Fibroblast of lung (primary cell): ENCODE results near the gene KLHL13. TPM values are rescaled to one million over a fixed set of nuclear protein-coding genes. Genes with fewer than 3 reads are reported as not detected.
"Not testable (repeated sequence)": the region's sequence is repeated elsewhere in the genome, so short reads cannot be mapped to it uniquely, and the experiment has no call there.

ENCODE experiments used
- DNase-seq, 2 donors: peaks; one replicate each; pipeline versions ENCODE4 v3.0.0 to v3.0.0-alpha.2; 2010; ENCODE audit warnings: low read depth in 2 of 2
- H2AFZ ChIP-seq: 2 replicates; pipeline ENCODE4 v1.5.1; 2012; ENCODE audit warnings: low read length, control low read depth, inconsistent platforms
- H3K27ac ChIP-seq: 2 replicates; pipeline ENCODE4 v1.5.1; 2011; ENCODE audit warnings: low read length, control low read depth; ENCODE audit not compliant: insufficient read depth
- H3K27me3 ChIP-seq: 2 replicates; pipeline ENCODE4 v1.5.1; 2011; ENCODE audit warnings: mild to moderate bottlenecking, low read length; ENCODE audit not compliant: control insufficient read depth, insufficient read depth
- H3K36me3 ChIP-seq: 2 replicates; pipeline ENCODE4 v1.5.1; 2011; ENCODE audit warnings: low read length; ENCODE audit not compliant: control insufficient read depth, insufficient read depth
- H3K4me1 ChIP-seq: 2 replicates; pipeline ENCODE4 v1.5.1; 2011; ENCODE audit warnings: low read length; ENCODE audit not compliant: control insufficient read depth, insufficient read depth; ENCODE audit errors: extremely low read depth
- H3K4me2 ChIP-seq: 2 replicates; pipeline ENCODE4 v1.5.1; 2011; ENCODE audit warnings: low read length, control low read depth; ENCODE audit not compliant: insufficient read depth; ENCODE audit errors: extremely low read depth
- H3K4me3 ChIP-seq, 4 experiments: fragments of 200-600 bp in 1 of 4; sonication (generic) in 1 of 4; replicated peaks in 1 of 4; 2 replicates each; pipeline ENCODE4 v1.5.1; 2011 to 2016; ENCODE audit warnings: low read length in 4 of 4, low read depth in 3 of 4, mild to moderate bottlenecking in 3 of 4, control low read depth in 2 of 4, inconsistent platforms in 1 of 4, mixed read lengths in 1 of 4; ENCODE audit not compliant: insufficient read depth in 1 of 4; ENCODE audit errors: control extremely low read depth in 1 of 4
- H3K79me2 ChIP-seq: 2 replicates; pipeline ENCODE4 v1.5.1; 2012; ENCODE audit warnings: mild to moderate bottlenecking, low read length, inconsistent platforms; ENCODE audit not compliant: control insufficient read depth, insufficient read depth
- H3K9ac ChIP-seq: 2 replicates; pipeline ENCODE4 v1.5.1; 2011; ENCODE audit warnings: mild to moderate bottlenecking, low read length, control low read depth; ENCODE audit not compliant: insufficient read depth
- H3K9me3 ChIP-seq: 2 replicates; pipeline ENCODE4 v1.5.1; 2012; ENCODE audit warnings: low read depth, low read length; ENCODE audit not compliant: control insufficient read depth, insufficient read depth
- H4K20me1 ChIP-seq: 2 replicates; pipeline ENCODE4 v1.5.1; 2011; ENCODE audit warnings: low read length; ENCODE audit not compliant: control insufficient read depth, insufficient read depth; ENCODE audit errors: extremely low read depth
- EZH2 ChIP-seq: IDR thresholded peaks from 2 replicates; pipeline ENCODE4 v1.5.1; 2012; ENCODE audit warnings: low read length, control low read depth, mild to moderate bottlenecking; ENCODE audit errors: missing control alignments
- polyA plus RNA-seq, 2 donors: library from polyadenylated mRNA; depleted of rRNA in 1 of 2; stranded (reverse) in 1 of 2; unstranded in 1 of 2; fragments of >200 nt; gene quantifications; 2 replicates each; pipeline ENCODE4 v1.2.1, GENCODE V29; 2011 to 2012; ENCODE audit warnings: missing spikeins in 1 of 2
- total RNA-seq: library from RNA; depleted of rRNA; stranded (reverse); fragments of >200 nt; gene quantifications from 2 replicates; pipeline ENCODE4 v1.2.1, GENCODE V29; 2014
- TF ChIP-seq, protein P1 (sequence below), 2 donors: IDR thresholded peaks in 1 of 2; conservative IDR thresholded peaks in 1 of 2; 1 replicate in 1 of 2; 2 replicates in 1 of 2; pipeline ENCODE4 v1.5.1; 2011 to 2012; ENCODE audit warnings: low read length in 2 of 2, control low read depth in 1 of 2, inconsistent platforms in 1 of 2, low read depth in 1 of 2, mild to moderate bottlenecking in 1 of 2

KLHL13 gene
- total and polyA plus RNA-seq, 2 donors (not counting 1 experiment from before 2014, with no cell fraction given): 6.2 to 22.5 TPM

- H3K36me3 ChIP-seq: no peaks in the 10 kb centered on the region
- no peak overlapping the region for H3K9ac ChIP-seq
- H3K27ac ChIP-seq: no peak overlapping the region
- H3K27me3 ChIP-seq: no peaks in the 10 kb centered on the region
- no peak overlapping the region for H3K4me3 ChIP-seq
- DNase-seq: no peak
- H3K4me1 ChIP-seq: no peaks in the 10 kb centered on the region
- H3K4me2 ChIP-seq: no peak overlapping the region
- no peak overlapping the region for H2AFZ ChIP-seq
- H3K79me2 ChIP-seq: no peaks in the 10 kb centered on the region
- H3K9me3 ChIP-seq: no peaks in the 10 kb centered on the region
- no peak for TF ChIP-seq EZH2
- TF ChIP-seq, protein P1, sequence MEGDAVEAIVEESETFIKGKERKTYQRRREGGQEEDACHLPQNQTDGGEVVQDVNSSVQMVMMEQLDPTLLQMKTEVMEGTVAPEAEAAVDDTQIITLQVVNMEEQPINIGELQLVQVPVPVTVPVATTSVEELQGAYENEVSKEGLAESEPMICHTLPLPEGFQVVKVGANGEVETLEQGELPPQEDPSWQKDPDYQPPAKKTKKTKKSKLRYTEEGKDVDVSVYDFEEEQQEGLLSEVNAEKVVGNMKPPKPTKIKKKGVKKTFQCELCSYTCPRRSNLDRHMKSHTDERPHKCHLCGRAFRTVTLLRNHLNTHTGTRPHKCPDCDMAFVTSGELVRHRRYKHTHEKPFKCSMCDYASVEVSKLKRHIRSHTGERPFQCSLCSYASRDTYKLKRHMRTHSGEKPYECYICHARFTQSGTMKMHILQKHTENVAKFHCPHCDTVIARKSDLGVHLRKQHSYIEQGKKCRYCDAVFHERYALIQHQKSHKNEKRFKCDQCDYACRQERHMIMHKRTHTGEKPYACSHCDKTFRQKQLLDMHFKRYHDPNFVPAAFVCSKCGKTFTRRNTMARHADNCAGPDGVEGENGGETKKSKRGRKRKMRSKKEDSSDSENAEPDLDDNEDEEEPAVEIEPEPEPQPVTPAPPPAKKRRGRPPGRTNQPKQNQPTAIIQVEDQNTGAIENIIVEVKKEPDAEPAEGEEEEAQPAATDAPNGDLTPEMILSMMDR (conservative IDR thresholded peaks at IDR 0.05 in 1 of 2, IDR thresholded peaks at IDR 0.05 in 1 of 2; ENCODE audit: low read depth in 1 of 2, low read length in 2 of 2): no peak
- H4K20me1 ChIP-seq: no peaks in the 10 kb centered on the region
Observed at GRCh38 chrX:118016422-118016821, 100.2 kb downstream of the KLHL13 start.

GRCh38 chrX:118002417-118002816, 114.2 kb downstream of the KLHL13 start:
- H3K9ac ChIP-seq, H3K4me2 ChIP-seq, H3K27me3 ChIP-seq, H3K4me1 ChIP-seq, H3K4me3 ChIP-seq, DNase-seq, H2AFZ ChIP-seq, H4K20me1 ChIP-seq, H3K27ac ChIP-seq, H3K9me3 ChIP-seq, H3K36me3 ChIP-seq, H3K79me2 ChIP-seq: not testable (repeated sequence)

- Histone ChIP-seq H3K4me2 (no peak overlapping the region), H3K9ac (no peak overlapping the region), H3K36me3 (no peaks in the 10 kb centered on the region), H2AFZ (no peak overlapping the region), H3K9me3 (no peaks in the 10 kb centered on the region), H3K27ac (no peak overlapping the region), H4K20me1 (no peaks in the 10 kb centered on the region), H3K27me3 (no peaks in the 10 kb centered on the region), H3K4me3 (no peak overlapping the region), H3K4me1 (no peaks in the 10 kb centered on the region), H3K79me2 (no peaks in the 10 kb centered on the region)
- DNase-seq: no peak
- no peak for TF ChIP-seq EZH2
- TF ChIP-seq, protein P1 (conservative IDR thresholded peaks at IDR 0.05 in 1 of 2, IDR thresholded peaks at IDR 0.05 in 1 of 2; ENCODE audit: low read depth in 1 of 2, low read length in 2 of 2): no peak
Observed at GRCh38 chrX:118000518-118000917, 116.1 kb downstream of the KLHL13 start.
